ENCODE measurements around the gene DCC. TPM values are rescaled to one million over a fixed set of nuclear protein-coding genes. Genes with fewer than 3 reads are reported as not detected.

Gene DCC
- total RNA-seq, 1 experiment from 2014 or later, result not detected

- no peak for TF ChIP-seq CTCF (IDR thresholded peaks at IDR 0.05; ENCODE audit: unreplicated experiment)
- BruUV-seq (replicated peaks), result no TSS peak
- Mint-ChIP-seq H3K4me3 (ENCODE audit: unreplicated experiment) (no peak overlapping the region), H3K9me3 (ENCODE audit: unreplicated experiment) (peaks cover 17% of the 10 kb centered on the region), H3K36me3 (ENCODE audit: insufficient read depth, unreplicated experiment) (no peaks in the 10 kb centered on the region), H3K27me3 (ENCODE audit: insufficient read depth, unreplicated experiment) (no peaks in the 10 kb centered on the region), H3K27ac (ENCODE audit: low read depth, unreplicated experiment) (no peak overlapping the region), H3K4me1 (ENCODE audit: insufficient read depth, unreplicated experiment) (no peaks in the 10 kb centered on the region)
- no peak for DNase-seq (ENCODE audit: unreplicated experiment)
- intact Hi-C loops (cut with micrococcal nuclease), result no loop called here
- POLR2A ChIA-PET, result no interaction called here
- CTCF ChIA-PET, result interaction anchor here (0.5 kb wide), 1 partner anchor 233 kb away, joined by 3 read pairs; no protein-coding TSS in a partner anchor
These were observed 46.3 kb downstream of the DCC start for GRCh38 chr18:52386306-52386705.

- CTCF ChIA-PET, result no interaction called here
- no TSS peak for BruUV-seq (replicated peaks)
These were observed 47.2 kb downstream of the DCC start for GRCh38 chr18:52387175-52387574.

GRCh38 chr18:52391810-52392559 is 52.0 kb downstream of the DCC start:
- POLR2A ChIA-PET, result no interaction called here
- CTCF ChIA-PET, result no interaction called here
- BruUV-seq (replicated peaks), result no TSS peak
- Mint-ChIP-seq H3K4me1 (ENCODE audit: insufficient read depth, unreplicated experiment) (no peaks in the 10 kb centered on the region), H3K4me3 (ENCODE audit: unreplicated experiment) (no peak overlapping the region), H3K27me3 (ENCODE audit: insufficient read depth, unreplicated experiment) (no peaks in the 10 kb centered on the region), H3K27ac (ENCODE audit: low read depth, unreplicated experiment) (no peak overlapping the region), H3K36me3 (ENCODE audit: insufficient read depth, unreplicated experiment) (no peaks in the 10 kb centered on the region), H3K9me3 (ENCODE audit: unreplicated experiment) (peaks cover 17% of the 10 kb centered on the region)
- no peak for TF ChIP-seq CTCF (IDR thresholded peaks at IDR 0.05; ENCODE audit: unreplicated experiment)
- no peak for DNase-seq (ENCODE audit: unreplicated experiment)
- intact Hi-C loops (cut with micrococcal nuclease), result no loop called here

More at GRCh38 chr18:52387175-52387574, 47.2 kb downstream of the DCC start:
- Mint-ChIP-seq H3K36me3 (ENCODE audit: insufficient read depth, unreplicated experiment) (no peaks in the 10 kb centered on the region), H3K27me3 (ENCODE audit: insufficient read depth, unreplicated experiment) (no peaks in the 10 kb centered on the region), H3K4me3 (ENCODE audit: unreplicated experiment) (no peak overlapping the region), H3K4me1 (ENCODE audit: insufficient read depth, unreplicated experiment) (no peaks in the 10 kb centered on the region), H3K9me3 (ENCODE audit: unreplicated experiment) (peaks cover 19% of the 10 kb centered on the region), H3K27ac (ENCODE audit: low read depth, unreplicated experiment) (no peak overlapping the region)
- intact Hi-C loops (cut with micrococcal nuclease), result no loop called here
- no peak for DNase-seq (ENCODE audit: unreplicated experiment)
- TF ChIP-seq CTCF (IDR thresholded peaks at IDR 0.05; ENCODE audit: unreplicated experiment), result no peak
- POLR2A ChIA-PET, result interaction anchor here (0.6 kb wide), 1 partner anchor 12 kb away, joined by 3 read pairs; no protein-coding TSS in a partner anchor

GRCh38 chr18:52394602-52395001 is 54.6 kb downstream of the DCC start:
- BruUV-seq (replicated peaks), result no TSS peak
- TF ChIP-seq CTCF (IDR thresholded peaks at IDR 0.05; ENCODE audit: unreplicated experiment), result no peak
- no peak for DNase-seq (ENCODE audit: unreplicated experiment)
- CTCF ChIA-PET, result interaction anchor here (0.6 to 1.2 kb wide), 2 partner anchors 773 to 1704 kb away, joined by 3 to 4 read pairs; no protein-coding TSS in a partner anchor
- H3K4me1 Mint-ChIP-seq (ENCODE audit: insufficient read depth, unreplicated experiment), result no peaks in the 10 kb centered on the region
- H3K36me3 Mint-ChIP-seq (ENCODE audit: insufficient read depth, unreplicated experiment), result no peaks in the 10 kb centered on the region
- no peak overlapping the region for H3K27ac Mint-ChIP-seq (ENCODE audit: low read depth, unreplicated experiment)
- POLR2A ChIA-PET, result interaction anchor here (0.6 kb wide), 1 partner anchor 165 kb away, joined by 5 read pairs; no protein-coding TSS in a partner anchor
- intact Hi-C loops (cut with micrococcal nuclease), result no loop called here
- no peaks in the 10 kb centered on the region for H3K27me3 Mint-ChIP-seq (ENCODE audit: insufficient read depth, unreplicated experiment)
- H3K4me3 Mint-ChIP-seq (ENCODE audit: unreplicated experiment), result no peak overlapping the region
- peaks cover 9% of the 10 kb centered on the region for H3K9me3 Mint-ChIP-seq (ENCODE audit: unreplicated experiment)

Data from MCF 10A (cell line).